Ovary (tissue), 3 donors: ENCODE measurements around the gene SLC37A4.
"Not testable (repeated sequence)": the region's sequence is repeated elsewhere in the genome, so short reads cannot be mapped to it uniquely, and the experiment has no call there.

ENCODE experiments used
- CTCF ChIP-seq, 3 donors: fragments of 450-650 bp in 2 of 3; fragments of 200-600 bp in 1 of 3; IDR thresholded peaks; one replicate each; pipeline versions ENCODE4 v1.5.1 to v1.8.0; 2016 to 2022; ENCODE audit warnings: antibody characterized with exemption in 3 of 3, mild to moderate bottlenecking in 1 of 3
- EP300 ChIP-seq: sonication (generic); formaldehyde crosslinking; IDR thresholded peaks from one replicate; pipeline ENCODE4 v1.6.1; 2017; ENCODE audit warnings: antibody characterized with exemption
- POLR2A ChIP-seq: fragments of 450-650 bp; IDR thresholded peaks from one replicate; pipeline ENCODE4 v1.6.1; 2017; ENCODE audit warnings: antibody characterized with exemption, mild to moderate bottlenecking, moderate library complexity
- donor health status: DM: no; HTN: no; CAD: no.

- not testable (repeated sequence) for TF ChIP-seq POLR2A; CTCF (IDR thresholded peaks at IDR 0.05); EP300
Observed at GRCh38 chr11:119033421-119033820, 2.7 kb upstream of the SLC37A4 start.
